HEK293 (cell line): Measurements from ENCODE around the gene ARL4A.

Source experiments
- ZNF560 ChIP-seq: fragments of 450-650 bp; formaldehyde crosslinking; IDR thresholded peaks from 2 replicates; pipeline ENCODE4 v1.5.1; 2017; ENCODE audit warnings: missing biosample characterization, missing genetic modification characterization, borderline replicate concordance
- ZNF626 ChIP-seq: fragments of 450-650 bp; sonication (Bioruptor Pico); formaldehyde crosslinking; IDR thresholded peaks from 2 replicates; pipeline ENCODE4 v1.5.1; 2018; ENCODE audit warnings: missing biosample characterization, missing genetic modification characterization, inconsistent platforms
- TF ChIP-seq, protein P1 (sequence below): fragments of 450-650 bp; formaldehyde crosslinking; IDR thresholded peaks from 2 replicates; pipeline ENCODE4 v1.5.1; 2016; ENCODE audit warnings: missing biosample characterization, missing genetic modification characterization

DNA sequence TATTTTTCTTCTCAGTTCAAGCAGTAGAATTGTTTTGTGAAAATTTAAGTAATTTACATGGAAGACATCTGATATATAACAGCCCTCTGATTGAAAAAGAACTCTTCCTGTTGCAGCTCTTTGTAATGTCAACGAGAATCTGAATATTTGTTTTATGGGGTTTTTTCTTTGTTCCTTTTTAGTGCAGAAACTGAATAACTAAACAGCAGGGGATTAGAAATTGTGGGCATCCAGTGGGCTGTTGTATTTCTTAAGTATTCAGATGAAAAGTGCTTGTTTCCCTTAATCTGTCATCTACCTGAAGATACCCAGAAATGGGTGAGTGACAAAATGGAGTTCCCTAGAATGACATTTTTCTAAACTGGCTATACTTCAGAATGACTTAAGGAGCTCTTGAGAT, 7.4 kb downstream of the ARL4A start:
- TF ChIP-seq ZNF560 (tag by site-specific recombination) (no peak), ZNF626 (tag by site-specific recombination) (no peak)
- TF ChIP-seq, protein P1, sequence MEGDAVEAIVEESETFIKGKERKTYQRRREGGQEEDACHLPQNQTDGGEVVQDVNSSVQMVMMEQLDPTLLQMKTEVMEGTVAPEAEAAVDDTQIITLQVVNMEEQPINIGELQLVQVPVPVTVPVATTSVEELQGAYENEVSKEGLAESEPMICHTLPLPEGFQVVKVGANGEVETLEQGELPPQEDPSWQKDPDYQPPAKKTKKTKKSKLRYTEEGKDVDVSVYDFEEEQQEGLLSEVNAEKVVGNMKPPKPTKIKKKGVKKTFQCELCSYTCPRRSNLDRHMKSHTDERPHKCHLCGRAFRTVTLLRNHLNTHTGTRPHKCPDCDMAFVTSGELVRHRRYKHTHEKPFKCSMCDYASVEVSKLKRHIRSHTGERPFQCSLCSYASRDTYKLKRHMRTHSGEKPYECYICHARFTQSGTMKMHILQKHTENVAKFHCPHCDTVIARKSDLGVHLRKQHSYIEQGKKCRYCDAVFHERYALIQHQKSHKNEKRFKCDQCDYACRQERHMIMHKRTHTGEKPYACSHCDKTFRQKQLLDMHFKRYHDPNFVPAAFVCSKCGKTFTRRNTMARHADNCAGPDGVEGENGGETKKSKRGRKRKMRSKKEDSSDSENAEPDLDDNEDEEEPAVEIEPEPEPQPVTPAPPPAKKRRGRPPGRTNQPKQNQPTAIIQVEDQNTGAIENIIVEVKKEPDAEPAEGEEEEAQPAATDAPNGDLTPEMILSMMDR (tag by site-specific recombination), result no peak
